Right cardiac atrium (tissue), 5 donors: Measurements from ENCODE around the gene NSUN4. TPM values are rescaled to one million over a fixed set of nuclear protein-coding genes. Genes with fewer than 3 reads are reported as not detected.
A peak's percentile ranks its signal among the peaks of the same experiment; 100 is the strongest.
"Not testable (repeated sequence)": the region's sequence is repeated elsewhere in the genome, so short reads cannot be mapped to it uniquely, and the experiment has no call there.

Source experiments
- ATAC-seq, 2 donors: fragments of 200-7000 bp; cut with Tn5 transposase; one replicate each; pipeline versions ENCODE4 v1.8.0 to v1.9.1; 2020; ENCODE audit warnings: moderate library complexity in 2 of 2, mild to moderate bottlenecking in 1 of 2
- DNase-seq, 3 donors: peaks; one replicate each; pipeline ENCODE4 v3.0.0-alpha.2; 2020
- H3K27ac ChIP-seq: one replicate; pipeline ENCODE4 v1.5.1; 2013; ENCODE audit warnings: mild to moderate bottlenecking, low read length, control low read depth, moderate library complexity
- H3K27me3 ChIP-seq: one replicate; pipeline ENCODE4 v1.6.1; 2013; ENCODE audit not compliant: control insufficient read depth, insufficient read depth
- H3K4me1 ChIP-seq: one replicate; pipeline ENCODE4 v1.6.1; 2013; ENCODE audit warnings: low read length; ENCODE audit not compliant: control insufficient read depth, insufficient read depth
- H3K4me3 ChIP-seq: one replicate; pipeline ENCODE4 v1.5.1; 2013; ENCODE audit warnings: low read length, control low read depth
- H3K9me3 ChIP-seq: one replicate; pipeline ENCODE4 v1.6.1; 2013; ENCODE audit warnings: low read length; ENCODE audit not compliant: control insufficient read depth
- WGBS: extraction: QIAGEN DNeasy Blood & Tissue Kit; methylation state at CpG from one replicate; pipeline ENCODE4 v1.1.7; 2013; 5-methylcytosine and 5-hydroxymethylcytosine counted together
- intact Hi-C, 4 donors: fragments of 100-400 bp; cut with DNase I; formaldehyde crosslinking; loops; one replicate each; pipeline versions ENCODE4 v1.11.0 to v1.14.0; 2022 to 2023
- polyA plus RNA-seq: library from polyadenylated mRNA; stranded (reverse); fragments of 200-250 nt; gene quantifications from one replicate; pipeline ENCODE4 v1.2.3, GENCODE V29; 2013
- total RNA-seq, 4 donors: library from RNA; stranded (reverse); fragmentation: NEBNext Ultra II Directional; extraction: Animal tissue kit (Norgen Biotek cat#: 25700); gene quantifications; one replicate each; pipeline ENCODE4 v1.2.1, GENCODE V29; 2021
- donor health status: healthy with polysubstance abuse.
- donor health status: DM: no; HTN: yes; CAD: no.
- donor health status: DM: no; HTN: no; CAD: no.
- donor health status: DM: no; HTN: yes; CAD: no; lungs with severe emphysema.
- donor health status: DM: yes; HTN: yes; CAD: no.

NSUN4 gene
- total and polyA plus RNA-seq, 5 donors: 10.6 to 18.7 (median 13.0) TPM

DNA sequence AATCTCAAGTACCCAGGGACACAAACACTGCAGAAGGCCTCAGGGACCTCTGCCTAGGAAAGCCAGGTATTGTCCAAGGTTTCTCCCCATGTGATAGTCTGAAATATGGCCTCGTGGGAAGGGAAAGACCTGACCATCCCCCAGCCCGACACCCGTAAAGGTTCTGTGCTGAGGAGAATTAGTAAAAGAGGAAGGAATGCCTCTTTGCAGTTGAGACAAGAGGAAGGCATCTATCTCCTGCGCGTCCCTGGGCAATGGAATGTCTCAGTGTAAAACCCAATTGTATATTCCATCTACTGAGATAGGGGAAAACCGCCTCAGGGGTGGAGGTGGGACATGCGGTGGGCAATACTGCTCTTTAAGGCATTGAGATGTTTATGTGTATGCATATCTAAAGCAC lies 10.8 kb upstream of the NSUN4 start:
- ATAC-seq, H3K27me3 ChIP-seq, DNase-seq, intact Hi-C loops, H3K4me3 ChIP-seq, H3K4me1 ChIP-seq, H3K27ac ChIP-seq, H3K9me3 ChIP-seq: not testable (repeated sequence)
- 58% methylated on average over 6 of the region's 7 CpGs for WGBS

DNA sequence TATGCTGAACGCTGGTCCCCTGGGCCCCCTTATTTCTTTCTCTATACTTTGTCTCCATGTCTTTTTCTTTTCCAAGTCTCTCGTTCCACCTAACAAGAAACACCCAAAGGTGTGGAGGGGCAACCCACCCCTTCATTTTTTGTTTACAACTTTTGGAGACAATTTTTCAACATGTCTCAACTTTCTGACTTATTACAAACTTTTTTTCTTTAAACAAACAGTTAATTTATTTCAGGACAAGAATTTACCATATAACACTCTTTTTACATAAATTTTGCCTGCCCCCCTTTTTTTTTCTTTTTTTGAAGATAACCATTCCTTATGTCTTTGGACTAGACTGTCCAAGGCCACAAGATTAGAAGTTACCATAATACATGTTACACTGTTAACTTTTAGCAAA lies 10.2 kb upstream of the NSUN4 start:
- whole genome bisulfite sequencing: 87% methylated on average over 2 of the region's 2 CpGs
- H3K9me3 ChIP-seq, intact Hi-C loops: not testable (repeated sequence)

DNA sequence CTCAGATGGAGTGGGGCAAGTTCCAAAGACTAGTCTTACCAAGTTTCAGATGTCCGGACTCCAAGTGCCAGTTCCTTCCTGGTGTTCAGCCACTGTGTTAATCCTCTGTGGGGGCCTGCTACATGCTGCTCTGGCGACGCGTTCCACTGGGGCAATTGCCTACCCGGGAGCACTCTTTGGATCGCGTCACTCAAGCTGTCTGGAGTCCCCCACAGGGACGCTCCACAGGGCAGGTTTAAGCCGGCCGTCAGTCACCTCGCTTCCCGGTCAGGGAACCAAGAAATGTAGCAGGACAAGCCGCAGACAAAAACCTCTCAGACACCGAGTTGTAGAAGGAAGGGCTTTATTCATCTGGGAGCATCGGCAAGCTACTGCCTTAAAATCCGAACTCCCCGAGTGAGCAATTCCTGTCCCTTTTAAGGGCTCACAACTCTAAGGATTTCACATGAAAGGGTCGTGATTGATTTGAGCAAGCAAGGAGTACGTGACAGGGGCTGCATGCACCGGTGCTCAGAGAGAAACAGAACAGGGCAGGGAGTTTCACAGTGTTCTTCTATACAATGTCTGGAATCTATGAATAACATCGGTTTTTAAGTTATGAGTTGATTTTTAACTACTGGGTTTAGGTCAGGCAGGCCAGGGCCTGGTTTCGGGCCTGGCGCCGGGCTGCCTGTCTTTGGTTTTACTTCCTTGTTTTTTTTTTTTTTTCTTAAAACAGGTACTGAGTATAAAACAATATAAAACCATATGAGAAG lies 8.6 kb upstream of the NSUN4 start:
- intact Hi-C loops, H3K4me3 ChIP-seq, H3K27me3 ChIP-seq, ATAC-seq, H3K9me3 ChIP-seq, DNase-seq, H3K4me1 ChIP-seq, H3K27ac ChIP-seq: not testable (repeated sequence)
- WGBS: 80% methylated on average over 24 of the region's 24 CpGs

More for the DNA sequence above, 10.2 kb upstream of the NSUN4 start:
- not testable (repeated sequence) for DNase-seq, H3K4me3 ChIP-seq, H3K27me3 ChIP-seq, H3K4me1 ChIP-seq, ATAC-seq, H3K27ac ChIP-seq

DNA sequence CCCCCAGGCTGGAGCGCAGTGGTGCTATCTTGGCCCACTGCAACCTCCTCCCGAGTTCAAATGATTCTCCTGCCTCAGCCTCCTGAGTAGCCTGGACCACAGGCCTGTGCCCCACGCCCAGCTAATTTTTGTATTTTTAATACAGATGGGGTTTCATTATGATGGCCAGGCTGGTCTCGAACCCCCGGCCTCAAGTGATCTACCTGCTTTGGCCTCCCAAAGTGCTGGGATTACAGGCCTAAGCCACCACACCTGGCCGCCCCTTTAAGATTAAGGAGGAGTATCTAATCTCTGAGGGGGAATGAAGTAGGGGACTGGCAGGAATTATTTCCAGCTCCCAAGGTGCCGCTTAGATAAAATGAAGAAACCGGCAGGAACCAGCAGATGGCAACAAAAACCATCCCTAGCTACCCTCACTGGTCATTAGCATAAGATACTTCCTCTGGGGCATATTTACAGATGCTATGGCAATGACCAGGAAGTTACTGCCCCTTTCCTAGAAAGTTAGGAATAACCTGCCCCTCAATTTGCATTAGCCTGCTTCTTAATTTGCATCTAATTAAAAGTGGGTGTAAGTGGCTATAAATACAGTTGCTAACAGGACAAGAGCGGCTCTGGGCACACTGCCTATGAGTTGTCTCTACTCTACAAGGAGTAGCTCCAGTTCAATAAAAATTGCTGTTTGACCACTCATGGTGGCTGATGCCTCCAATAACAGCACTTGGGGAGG lies 7.1 kb upstream of the NSUN4 start:
- 72% methylated on average over 9 of the region's 9 CpGs for WGBS
- DNase-seq: no peak
- Histone ChIP-seq H3K4me3 (no peak overlapping the region), H3K9me3 (no peaks in the 10 kb centered on the region), H3K27me3 (no peaks in the 10 kb centered on the region), H3K27ac (no peak overlapping the region), H3K4me1 (no peaks in the 10 kb centered on the region)
- intact Hi-C loops: no loop called here
- ATAC-seq: no peak

DNA sequence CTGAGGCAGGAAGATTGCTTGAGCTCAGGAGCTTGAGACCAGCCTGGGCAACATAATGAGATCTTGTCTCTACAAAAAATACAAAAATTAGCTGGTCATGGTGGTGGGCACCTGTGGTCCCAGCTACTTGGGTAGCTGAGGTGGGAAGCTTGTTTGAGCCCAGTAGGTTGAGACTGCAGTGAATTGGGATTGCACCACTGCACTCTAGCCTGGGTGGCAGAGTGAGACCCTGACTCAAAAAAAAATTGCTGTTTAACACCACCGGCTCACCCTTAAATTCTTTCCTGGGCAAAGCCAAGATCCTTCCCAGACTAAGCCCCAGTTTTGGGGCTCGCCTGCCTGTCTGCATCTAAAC lies 6.6 kb upstream of the NSUN4 start:
- no peak for ATAC-seq
- Histone ChIP-seq H3K4me1 (no peaks in the 10 kb centered on the region), H3K4me3 (no peak overlapping the region), H3K9me3 (no peaks in the 10 kb centered on the region), H3K27ac (no peak overlapping the region), H3K27me3 (no peaks in the 10 kb centered on the region)
- intact Hi-C loops: no loop called here
- 71% methylated on average over 2 of the region's 2 CpGs for WGBS
- DNase-seq: no peak

DNA sequence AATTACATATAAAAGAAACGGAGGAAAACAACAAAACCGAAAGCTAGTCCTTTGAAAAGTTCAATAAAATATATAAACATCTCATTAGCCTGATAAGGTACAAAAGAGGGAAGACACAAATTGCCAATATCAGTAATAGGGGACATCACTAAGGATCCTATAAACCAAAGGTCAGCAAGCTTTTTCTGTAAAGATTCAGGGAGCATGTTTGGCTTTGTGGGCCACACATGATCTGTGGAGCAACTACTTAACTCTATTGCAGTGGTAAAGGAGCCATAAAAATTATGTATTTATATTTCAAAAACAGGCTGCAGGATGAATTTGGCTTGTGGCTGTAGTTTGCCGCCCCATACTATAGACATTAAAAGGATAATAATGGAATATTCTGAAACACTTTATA lies 5.5 kb upstream of the NSUN4 start:
- 94% methylated on average over 3 of the region's 3 CpGs for WGBS
- intact Hi-C loops: no loop called here
- Histone ChIP-seq H3K9me3 (no peaks in the 10 kb centered on the region), H3K4me1 (no peaks in the 10 kb centered on the region), H3K27me3 (no peaks in the 10 kb centered on the region), H3K27ac (no peak overlapping the region), H3K4me3 (no peak overlapping the region)
- ATAC-seq: no peak
- DNase-seq: no peak

DNA sequence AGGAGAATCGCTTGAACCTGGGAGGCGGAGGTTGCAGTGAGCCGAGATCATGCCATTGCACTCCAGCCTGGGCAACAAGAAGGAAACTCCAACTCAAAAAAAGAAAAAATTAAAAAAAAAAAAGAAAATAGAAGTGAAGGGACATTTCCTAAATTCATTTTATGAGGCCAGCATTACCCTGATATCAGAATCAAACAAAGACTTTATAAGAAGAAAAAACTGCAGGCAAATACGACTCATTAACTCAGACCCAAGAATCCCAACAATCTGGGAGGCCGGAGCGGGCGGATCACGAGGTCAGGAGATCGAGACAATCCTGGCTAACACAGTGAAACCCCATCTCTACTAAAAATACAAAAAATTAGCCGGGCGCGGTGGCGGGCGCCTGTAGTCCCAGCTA lies 3.2 kb upstream of the NSUN4 start:
- H3K27ac ChIP-seq, H3K4me1 ChIP-seq, intact Hi-C loops, H3K27me3 ChIP-seq, H3K9me3 ChIP-seq, DNase-seq, ATAC-seq, H3K4me3 ChIP-seq: not testable (repeated sequence)
- 95% methylated on average over 9 of the region's 14 CpGs for WGBS

DNA sequence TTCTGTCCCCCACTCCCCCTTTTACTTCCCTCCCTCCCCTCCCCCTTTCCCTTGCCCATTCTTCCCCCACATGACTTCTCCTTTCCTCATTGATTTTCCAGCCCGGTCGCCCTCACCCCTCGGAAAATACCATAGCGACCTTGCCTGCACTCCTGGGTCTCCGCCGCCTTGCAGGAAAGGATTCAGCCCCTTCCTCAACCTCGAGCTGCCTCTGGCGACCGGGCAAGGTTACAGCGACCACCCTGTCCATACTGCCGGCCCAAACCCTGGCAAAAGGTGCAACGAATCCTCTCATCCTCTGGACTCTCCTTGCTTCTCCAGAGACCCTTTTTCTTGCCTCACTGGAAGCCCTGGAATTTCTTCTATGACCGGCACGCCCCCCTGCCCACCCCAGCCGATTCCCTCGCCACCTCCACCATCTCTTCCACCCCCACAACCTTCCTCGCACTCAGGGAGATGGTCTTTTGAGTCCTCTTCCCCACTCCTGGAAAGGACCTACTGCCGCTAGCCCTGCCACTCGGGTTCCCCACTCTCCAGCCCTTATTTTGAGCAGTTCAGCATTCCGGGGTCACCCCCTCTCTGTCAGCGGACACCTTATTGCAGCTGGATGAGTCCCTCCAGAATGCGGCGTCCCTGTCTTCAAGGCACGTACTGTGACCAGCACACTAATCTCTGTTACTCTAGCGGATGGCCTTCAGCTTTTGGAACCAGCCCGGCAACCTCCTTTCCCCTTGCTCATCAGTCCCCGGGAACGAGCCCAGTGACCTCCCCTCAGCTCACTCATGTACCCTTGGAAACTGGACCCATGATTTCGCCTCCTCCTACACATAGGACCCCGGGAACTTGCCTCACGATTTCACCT lies 846 bp downstream of the NSUN4 start:
- peak overlapping the region; percentile 88 for H3K4me3 ChIP-seq
- H3K9me3 ChIP-seq: no peaks in the 10 kb centered on the region
- intact Hi-C loops: loop anchor here in 1 of 4 donors (5.0 to 10.0 kb wide), 2 partner anchors 39 to 97 kb away; partner anchors contain the start of genes LRRC41, RAD54L and UQCRH
- peak overlapping the region; percentile 97 for H3K27ac ChIP-seq
- no peaks in the 10 kb centered on the region for H3K27me3 ChIP-seq
- H3K4me1 ChIP-seq: no peaks in the 10 kb centered on the region
- no peak for ATAC-seq
- WGBS: 54% methylated on average over 31 of the region's 31 CpGs
- peak in 1 of 3 donors; percentile 66 for DNase-seq

DNA sequence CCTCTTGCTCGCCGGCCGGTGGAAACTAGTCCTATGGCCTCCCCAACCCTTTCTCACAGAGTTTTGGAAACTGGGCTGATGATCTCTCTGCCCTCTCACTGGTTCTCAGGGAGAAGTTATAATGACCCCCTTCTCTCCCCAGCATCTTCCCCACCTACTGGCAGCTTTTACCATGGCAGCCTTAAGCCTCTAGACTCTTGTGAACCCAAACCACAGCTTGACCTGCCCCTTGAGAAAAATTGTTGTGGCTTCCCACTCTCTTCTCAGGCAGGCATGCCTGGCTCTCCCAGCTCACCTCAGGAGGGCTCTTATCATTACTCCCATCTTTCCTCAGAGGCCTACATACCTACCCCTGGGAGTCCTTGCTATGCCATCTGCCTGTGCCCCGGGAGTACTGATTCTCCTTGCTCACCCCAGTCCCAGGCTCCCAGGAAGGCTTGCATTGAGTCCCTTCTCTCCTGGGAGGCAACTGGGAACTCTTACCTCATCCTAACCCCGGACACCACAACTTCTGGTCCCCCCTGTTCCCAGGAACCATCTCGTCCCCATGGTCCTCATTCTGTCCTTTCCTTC lies 1.6 kb downstream of the NSUN4 start:
- WGBS: 91% methylated on average over 6 of the region's 6 CpGs
- intact Hi-C loops: loop anchor here in 1 of 4 donors (5.0 to 10.0 kb wide), 2 partner anchors 40 to 97 kb away; partner anchors contain the start of genes LRRC41, RAD54L and UQCRH

DNA sequence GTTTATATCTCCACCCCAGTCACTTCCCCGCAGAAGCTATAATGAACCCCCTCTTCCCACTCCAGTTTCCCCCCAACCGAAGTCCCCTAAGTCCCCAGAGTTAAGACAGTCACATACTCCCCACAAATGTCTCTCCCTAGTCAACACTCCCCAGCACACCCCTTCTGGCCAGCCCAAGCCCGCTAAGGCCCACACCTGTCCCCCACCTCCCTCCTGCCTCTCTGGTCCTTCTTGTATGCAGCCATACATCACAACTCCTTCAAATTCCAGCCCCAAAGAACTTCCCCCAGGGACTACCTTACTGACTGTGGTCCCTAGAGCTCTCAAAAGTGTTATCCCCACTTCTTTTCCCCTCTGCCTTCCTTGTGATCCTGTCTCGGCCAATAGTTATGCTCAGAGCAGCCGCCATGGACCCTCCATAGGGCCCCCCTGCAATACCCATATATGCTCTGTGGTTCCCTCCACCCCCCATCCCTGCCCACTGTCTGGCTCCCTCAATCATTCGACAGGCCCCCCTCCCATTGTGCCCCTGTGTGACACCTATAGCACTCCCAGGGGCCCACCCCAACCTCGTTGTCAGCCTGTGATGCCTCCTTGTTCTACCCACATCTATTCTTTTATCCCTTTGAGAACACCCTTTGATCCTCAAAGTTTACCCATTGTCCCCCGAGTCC lies 2.2 kb downstream of the NSUN4 start:
- intact Hi-C loops: loop anchor here in 1 of 4 donors (5.0 to 10.0 kb wide), 2 partner anchors 41 to 98 kb away; partner anchors contain the start of genes LRRC41, RAD54L and UQCRH
- ATAC-seq: no peak
- no peaks in the 10 kb centered on the region for H3K9me3 ChIP-seq
- WGBS: 74% methylated on average over 8 of the region's 8 CpGs
- DNase-seq: no peak
- no peaks in the 10 kb centered on the region for H3K27me3 ChIP-seq
- H3K4me3 ChIP-seq: no peak overlapping the region
- no peaks in the 10 kb centered on the region for H3K4me1 ChIP-seq
- peak overlapping the region; percentile 42 for H3K27ac ChIP-seq

More for the DNA sequence above, 1.6 kb downstream of the NSUN4 start:
- Histone ChIP-seq H3K27me3 (no peaks in the 10 kb centered on the region), H3K4me3 (no peak overlapping the region), H3K4me1 (no peaks in the 10 kb centered on the region), H3K9me3 (no peaks in the 10 kb centered on the region), H3K27ac (peak overlapping the region; percentile 97)
- ATAC-seq (no peak), DNase-seq (no peak)
